Peyer's patch (tissue), 4 donors: ENCODE results near the gene CADPS2. TPM values are rescaled to one million over a fixed set of nuclear protein-coding genes. Genes with fewer than 3 reads are reported as not detected.

ENCODE experiments used
- DNase-seq, 3 donors: peaks; one replicate each; pipeline ENCODE4 v3.0.0-alpha.2; 2017 to 2019
- H3K27ac ChIP-seq, 4 donors: fragments of 200-600 bp; sonication (generic); one replicate each; pipeline ENCODE4 v1.5.1; 2016 to 2019
- H3K27me3 ChIP-seq, 2 donors: fragments of 200-600 bp; sonication (generic); one replicate each; pipeline ENCODE4 v1.5.1; 2019
- H3K36me3 ChIP-seq, 3 donors: fragments of 200-600 bp; sonication (generic); one replicate each; pipeline ENCODE4 v1.5.1; 2016 to 2019
- H3K4me1 ChIP-seq, 4 donors: fragments of 200-600 bp; sonication (generic); one replicate each; pipeline ENCODE4 v1.5.1; 2016 to 2019
- H3K4me3 ChIP-seq, 4 donors: fragments of 200-600 bp; sonication (generic); 1 replicate in 3 of 4; 2 replicates in 1 of 4; pipeline ENCODE4 v1.5.1; 2016 to 2019; ENCODE audit warnings: mild to moderate bottlenecking in 1 of 4
- H3K9me3 ChIP-seq, 4 donors: fragments of 200-600 bp; sonication (generic); one replicate each; pipeline ENCODE4 v1.5.1; 2016 to 2019; ENCODE audit warnings: mild to moderate bottlenecking in 1 of 4
- POLR2A ChIP-seq, 2 donors: fragments of 450-650 bp; IDR thresholded peaks; one replicate each; pipeline ENCODE4 v1.5.1; 2017; ENCODE audit warnings: antibody characterized with exemption in 2 of 2, mild to moderate bottlenecking in 2 of 2, moderate library complexity in 2 of 2
- total RNA-seq, 4 donors: library from RNA; depleted of rRNA; stranded (reverse); fragments of >200 nt; gene quantifications; one replicate each; pipeline ENCODE4 v1.1.0, GENCODE V29; 2016
- TF ChIP-seq, protein P1 (sequence below), 6 experiments: fragments of 450-650 bp in 4 of 6; fragments of 200-600 bp in 2 of 6; sonication (generic) in 1 of 6; IDR thresholded peaks; one replicate each; pipeline ENCODE4 v1.5.1; 2017 to 2019; ENCODE audit warnings: antibody characterized with exemption in 6 of 6, mild to moderate bottlenecking in 3 of 6, moderate library complexity in 1 of 6

Gene CADPS2
- total RNA-seq, 4 donors from 2014 or later, result 11.4 to 21.5 (median 16.5) TPM

DNA sequence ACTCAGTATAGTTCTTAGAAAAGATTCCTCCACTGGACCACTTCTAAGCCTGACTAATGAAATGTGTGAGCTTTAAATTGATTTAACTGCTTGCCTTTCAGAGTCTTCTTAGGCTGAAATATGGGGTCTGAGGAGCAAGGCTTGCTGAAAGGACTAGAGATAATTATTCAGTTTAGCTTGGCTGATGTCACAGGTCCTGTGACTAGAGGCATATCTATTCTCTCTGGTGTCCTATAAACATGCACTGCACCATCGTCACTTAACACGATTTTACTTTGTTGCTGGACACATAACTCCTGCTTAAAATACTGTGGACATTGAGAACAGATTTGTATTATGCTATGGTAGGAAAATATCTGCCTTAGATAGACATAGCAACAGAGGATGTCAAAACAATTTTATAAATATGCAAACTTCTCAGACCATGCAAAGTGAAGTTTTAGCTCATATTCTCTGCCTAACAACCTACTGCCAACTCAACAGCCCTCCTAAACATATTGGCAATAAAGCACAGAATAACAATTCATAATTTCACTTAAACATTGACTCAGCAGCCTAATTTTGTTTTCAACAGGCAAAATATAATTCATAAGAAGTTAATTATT is 267.6 kb downstream of the CADPS2 start:
- Histone ChIP-seq H3K4me1 (no peaks in the 10 kb centered on the region), H3K9me3 (no peaks in the 10 kb centered on the region), H3K27me3 (no peaks in the 10 kb centered on the region), H3K27ac (no peak overlapping the region), H3K36me3 (no peaks in the 10 kb centered on the region), H3K4me3 (no peak overlapping the region)
- no peak for DNase-seq
- TF ChIP-seq, protein P1, sequence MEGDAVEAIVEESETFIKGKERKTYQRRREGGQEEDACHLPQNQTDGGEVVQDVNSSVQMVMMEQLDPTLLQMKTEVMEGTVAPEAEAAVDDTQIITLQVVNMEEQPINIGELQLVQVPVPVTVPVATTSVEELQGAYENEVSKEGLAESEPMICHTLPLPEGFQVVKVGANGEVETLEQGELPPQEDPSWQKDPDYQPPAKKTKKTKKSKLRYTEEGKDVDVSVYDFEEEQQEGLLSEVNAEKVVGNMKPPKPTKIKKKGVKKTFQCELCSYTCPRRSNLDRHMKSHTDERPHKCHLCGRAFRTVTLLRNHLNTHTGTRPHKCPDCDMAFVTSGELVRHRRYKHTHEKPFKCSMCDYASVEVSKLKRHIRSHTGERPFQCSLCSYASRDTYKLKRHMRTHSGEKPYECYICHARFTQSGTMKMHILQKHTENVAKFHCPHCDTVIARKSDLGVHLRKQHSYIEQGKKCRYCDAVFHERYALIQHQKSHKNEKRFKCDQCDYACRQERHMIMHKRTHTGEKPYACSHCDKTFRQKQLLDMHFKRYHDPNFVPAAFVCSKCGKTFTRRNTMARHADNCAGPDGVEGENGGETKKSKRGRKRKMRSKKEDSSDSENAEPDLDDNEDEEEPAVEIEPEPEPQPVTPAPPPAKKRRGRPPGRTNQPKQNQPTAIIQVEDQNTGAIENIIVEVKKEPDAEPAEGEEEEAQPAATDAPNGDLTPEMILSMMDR (IDR thresholded peaks at IDR 0.05), result no peak
- no peak for TF ChIP-seq POLR2A (IDR thresholded peaks at IDR 0.05)

DNA sequence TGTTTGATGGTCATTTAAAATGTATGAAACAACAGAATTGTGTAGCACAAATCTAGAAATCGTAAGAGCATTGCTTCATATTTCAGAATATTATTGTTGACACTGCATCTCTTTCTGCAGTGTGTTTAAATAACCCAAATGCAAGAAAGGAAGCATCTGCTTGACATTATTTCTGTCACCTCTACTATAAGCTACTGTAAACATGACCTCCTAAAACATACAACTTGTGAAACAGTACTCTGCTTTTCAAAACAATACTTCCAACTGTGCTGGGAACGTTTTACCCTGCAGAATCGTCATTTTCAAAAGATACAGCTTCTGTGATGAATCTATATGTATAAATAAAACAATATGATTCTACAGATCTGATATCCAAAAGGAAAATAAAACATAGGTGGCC is 269.3 kb downstream of the CADPS2 start:
- H3K27ac ChIP-seq, result no peak overlapping the region
- no peaks in the 10 kb centered on the region for H3K9me3 ChIP-seq
- H3K36me3 ChIP-seq, result no peaks in the 10 kb centered on the region
- H3K27me3 ChIP-seq, result no peaks in the 10 kb centered on the region
- no peak overlapping the region for H3K4me3 ChIP-seq
- no peaks in the 10 kb centered on the region for H3K4me1 ChIP-seq
- no peak for DNase-seq
- TF ChIP-seq, protein P1 (IDR thresholded peaks at IDR 0.05), result no peak
- no peak for TF ChIP-seq POLR2A (IDR thresholded peaks at IDR 0.05)

DNA sequence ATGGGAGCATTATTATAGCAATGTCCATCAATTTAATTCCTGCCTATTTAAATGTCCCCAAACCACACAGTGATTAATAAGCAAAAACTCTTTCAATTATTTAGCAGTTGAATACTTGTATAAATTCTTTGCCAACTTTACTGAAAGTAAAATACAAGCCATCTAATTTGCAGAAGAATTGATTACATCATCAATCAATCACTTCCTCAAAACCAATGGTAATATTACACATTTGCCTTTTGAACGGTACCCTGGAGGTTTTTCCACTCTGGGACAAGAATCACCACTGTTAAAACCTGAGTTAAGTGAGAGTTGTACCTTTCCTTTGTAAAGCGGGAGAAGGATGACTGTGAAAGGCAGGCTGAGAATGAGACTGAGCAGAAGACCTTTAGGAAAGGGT is 280.3 kb downstream of the CADPS2 start:
- H3K27ac ChIP-seq, result no peak overlapping the region
- no peaks in the 10 kb centered on the region for H3K9me3 ChIP-seq
- no peak for TF ChIP-seq POLR2A (IDR thresholded peaks at IDR 0.05)
- H3K36me3 ChIP-seq, result no peaks in the 10 kb centered on the region
- H3K27me3 ChIP-seq, result no peaks in the 10 kb centered on the region
- H3K4me3 ChIP-seq, result no peak overlapping the region
- DNase-seq, result no peak
- H3K4me1 ChIP-seq, result no peaks in the 10 kb centered on the region

DNA sequence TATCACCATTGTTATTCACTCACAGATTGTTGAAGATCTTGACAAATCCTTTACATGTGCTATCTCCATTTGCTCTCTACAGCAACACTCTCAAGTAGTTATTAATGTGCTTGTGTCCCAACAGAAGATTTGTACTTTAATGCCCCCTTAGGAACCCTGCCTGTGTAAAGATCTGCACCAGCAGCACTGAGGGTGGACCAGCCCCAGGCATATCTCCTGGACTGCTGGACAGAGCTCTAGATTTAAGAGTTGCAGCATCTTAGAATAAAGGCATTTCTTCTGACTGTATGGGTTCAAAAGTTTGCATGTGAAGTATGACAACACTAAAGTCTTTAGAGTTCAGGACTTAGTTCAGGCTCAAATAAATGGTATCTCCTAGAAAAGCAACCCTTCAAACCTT is 282.0 kb downstream of the CADPS2 start:
- H3K27me3 ChIP-seq, result no peaks in the 10 kb centered on the region
- no peaks in the 10 kb centered on the region for H3K9me3 ChIP-seq
- no peak overlapping the region for H3K4me3 ChIP-seq
- H3K36me3 ChIP-seq, result no peaks in the 10 kb centered on the region
- H3K27ac ChIP-seq, result no peak overlapping the region
- no peak for DNase-seq
- TF ChIP-seq POLR2A (IDR thresholded peaks at IDR 0.05), result no peak
- TF ChIP-seq, protein P1 (IDR thresholded peaks at IDR 0.05), result no peak
- H3K4me1 ChIP-seq, result no peaks in the 10 kb centered on the region

DNA sequence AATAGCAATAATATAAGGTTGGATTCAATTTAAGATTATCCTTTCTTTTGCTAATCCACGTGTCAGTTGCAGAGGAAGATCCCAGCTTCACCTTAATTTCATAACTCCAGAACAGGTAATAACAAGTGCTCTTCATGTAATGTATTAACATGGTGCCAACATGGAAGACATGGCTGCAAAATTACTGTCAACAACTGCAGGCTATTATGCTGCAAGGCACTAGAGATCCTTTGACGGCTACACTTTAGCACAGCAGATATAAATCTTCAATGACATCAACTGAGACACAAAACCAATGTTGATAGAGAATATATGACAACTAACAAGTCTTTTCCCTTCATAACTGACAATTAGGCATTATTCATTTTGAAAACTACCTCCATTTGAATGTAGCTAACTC is 283.5 kb downstream of the CADPS2 start:
- TF ChIP-seq POLR2A (IDR thresholded peaks at IDR 0.05), result no peak
- TF ChIP-seq, protein P1 (IDR thresholded peaks at IDR 0.05), result no peak
- DNase-seq, result no peak
- H3K36me3 ChIP-seq, result no peaks in the 10 kb centered on the region

DNA sequence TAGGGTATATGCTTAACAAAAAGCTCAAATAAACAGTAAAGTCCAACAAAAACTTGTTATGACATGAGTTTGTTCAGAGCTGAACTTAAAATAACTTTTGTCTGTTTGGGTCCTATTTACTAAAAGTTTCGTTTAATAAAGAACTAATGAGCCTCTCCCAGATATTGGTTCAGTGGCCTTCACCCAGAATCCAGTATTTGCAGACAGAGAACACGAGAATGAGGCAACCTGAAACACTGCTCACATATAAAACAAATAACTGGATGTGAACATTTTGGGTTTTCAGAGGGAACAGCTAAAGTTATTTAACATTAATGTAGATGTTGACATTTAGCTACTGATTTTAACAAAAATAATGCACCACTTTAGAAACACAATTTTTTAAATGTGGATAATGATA is 285.6 kb downstream of the CADPS2 start:
- Histone ChIP-seq H3K4me1 (no peaks in the 10 kb centered on the region), H3K9me3 (no peaks in the 10 kb centered on the region), H3K36me3 (no peaks in the 10 kb centered on the region), H3K27me3 (no peaks in the 10 kb centered on the region), H3K4me3 (no peak overlapping the region), H3K27ac (no peak overlapping the region)
- TF ChIP-seq, protein P1 (IDR thresholded peaks at IDR 0.05), result no peak
- TF ChIP-seq POLR2A (IDR thresholded peaks at IDR 0.05), result no peak
- no peak for DNase-seq

More for the DNA sequence above, 283.5 kb downstream of the CADPS2 start:
- no peaks in the 10 kb centered on the region for H3K4me1 ChIP-seq
- no peak overlapping the region for H3K27ac ChIP-seq
- H3K27me3 ChIP-seq, result no peaks in the 10 kb centered on the region
- no peak overlapping the region for H3K4me3 ChIP-seq
- H3K9me3 ChIP-seq, result no peaks in the 10 kb centered on the region
